ENCODE results near the gene RAP1GDS1. TPM values are rescaled to one million over a fixed set of nuclear protein-coding genes. Genes with fewer than 3 reads are reported as not detected.

The RAP1GDS1 gene
- total and polyA plus RNA-seq, 2 of the 4 experiments (the other 2 are of a cell fraction): 29.0 to 85.1 TPM

DNA sequence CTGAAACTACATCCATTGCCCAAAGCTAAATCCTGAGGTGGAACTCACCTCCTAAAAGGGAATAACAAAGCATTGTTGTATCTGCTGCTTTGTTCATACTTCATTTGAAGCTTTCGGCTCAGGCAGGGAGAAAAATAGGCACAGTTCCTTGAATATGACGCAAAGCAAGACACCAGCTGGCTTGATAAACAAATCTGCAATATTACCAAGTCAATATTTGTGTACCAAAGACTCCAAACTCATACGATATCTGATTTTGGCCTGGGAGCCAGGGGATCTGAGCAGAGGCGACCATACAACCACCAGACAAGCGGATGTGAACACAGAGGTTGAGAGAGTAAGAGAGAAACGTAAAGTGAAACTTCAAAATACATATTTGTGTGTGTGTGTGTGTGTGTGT is 34.8 kb upstream of the RAP1GDS1 start:
- no peak overlapping the region for H2BK15ac ChIP-seq (ENCODE audit: low read depth, low read length)
- H3K4me1 ChIP-seq (ENCODE audit: control insufficient read depth, insufficient read depth, low read length): no peaks in the 10 kb centered on the region
- no peak for ATAC-seq (ENCODE audit: low read depth)
- H3K9ac ChIP-seq (ENCODE audit: low read depth, low read length): no peak overlapping the region
- H2AK9ac ChIP-seq (replicated peaks; ENCODE audit: low read depth, low read length, poor library complexity): no peak overlapping the region
- no peak overlapping the region for H2BK20ac ChIP-seq (ENCODE audit: low read depth, low read length)
- no peak overlapping the region for H3K27ac ChIP-seq (ENCODE audit: insufficient read depth, low read length)
- dilution Hi-C loops (cut with HindIII; ENCODE audit: low sequenced_read_pairs, unreplicated experiment) (no loop called here), intact Hi-C loops (cut with micrococcal nuclease) (no loop called here), in situ Hi-C loops (cut with MboI; ENCODE audit: low sequenced_read_pairs) (no loop called here)
- ChIA-PET CTCF (no interaction called here), POLR2A (ENCODE audit: unreplicated experiment) (no interaction called here)
- no peak for DNase-seq
- no peaks in the 10 kb centered on the region for H3K79me1 ChIP-seq (ENCODE audit: low read depth in 1 of 2, low read length in 2 of 2)
- no peak overlapping the region for H2AK5ac ChIP-seq (ENCODE audit: low read depth, low read length)
- H3K4me3 ChIP-seq (ENCODE audit: insufficient read depth, low read depth, low read length): no peak overlapping the region
- TF ChIP-seq BHLHE40 (IDR thresholded peaks at IDR 0.05; ENCODE audit: low read depth, low read length): no peak
- no peak for TF ChIP-seq RAD21 (IDR thresholded peaks at IDR 0.05; ENCODE audit: low read length)
- no peak for TF ChIP-seq SMC3 (IDR thresholded peaks at IDR 0.05; ENCODE audit: low read depth, low read length)
- TF ChIP-seq MAFK (IDR thresholded peaks at IDR 0.05; ENCODE audit: low read depth, low read length): no peak
- no peak for TF ChIP-seq RFX5 (IDR thresholded peaks at IDR 0.05; ENCODE audit: low read depth, low read length)
- TF ChIP-seq CHD1 (IDR thresholded peaks at IDR 0.05; ENCODE audit: low read depth, low read length): no peak
- no peak for TF ChIP-seq MAZ (IDR thresholded peaks at IDR 0.05; ENCODE audit: borderline replicate concordance, low read depth, low read length)
- TF ChIP-seq, protein P1, sequence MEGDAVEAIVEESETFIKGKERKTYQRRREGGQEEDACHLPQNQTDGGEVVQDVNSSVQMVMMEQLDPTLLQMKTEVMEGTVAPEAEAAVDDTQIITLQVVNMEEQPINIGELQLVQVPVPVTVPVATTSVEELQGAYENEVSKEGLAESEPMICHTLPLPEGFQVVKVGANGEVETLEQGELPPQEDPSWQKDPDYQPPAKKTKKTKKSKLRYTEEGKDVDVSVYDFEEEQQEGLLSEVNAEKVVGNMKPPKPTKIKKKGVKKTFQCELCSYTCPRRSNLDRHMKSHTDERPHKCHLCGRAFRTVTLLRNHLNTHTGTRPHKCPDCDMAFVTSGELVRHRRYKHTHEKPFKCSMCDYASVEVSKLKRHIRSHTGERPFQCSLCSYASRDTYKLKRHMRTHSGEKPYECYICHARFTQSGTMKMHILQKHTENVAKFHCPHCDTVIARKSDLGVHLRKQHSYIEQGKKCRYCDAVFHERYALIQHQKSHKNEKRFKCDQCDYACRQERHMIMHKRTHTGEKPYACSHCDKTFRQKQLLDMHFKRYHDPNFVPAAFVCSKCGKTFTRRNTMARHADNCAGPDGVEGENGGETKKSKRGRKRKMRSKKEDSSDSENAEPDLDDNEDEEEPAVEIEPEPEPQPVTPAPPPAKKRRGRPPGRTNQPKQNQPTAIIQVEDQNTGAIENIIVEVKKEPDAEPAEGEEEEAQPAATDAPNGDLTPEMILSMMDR (conservative IDR thresholded peaks at IDR 0.05; ENCODE audit: low read depth, low read length): no peak
- TF ChIP-seq, protein P2, sequence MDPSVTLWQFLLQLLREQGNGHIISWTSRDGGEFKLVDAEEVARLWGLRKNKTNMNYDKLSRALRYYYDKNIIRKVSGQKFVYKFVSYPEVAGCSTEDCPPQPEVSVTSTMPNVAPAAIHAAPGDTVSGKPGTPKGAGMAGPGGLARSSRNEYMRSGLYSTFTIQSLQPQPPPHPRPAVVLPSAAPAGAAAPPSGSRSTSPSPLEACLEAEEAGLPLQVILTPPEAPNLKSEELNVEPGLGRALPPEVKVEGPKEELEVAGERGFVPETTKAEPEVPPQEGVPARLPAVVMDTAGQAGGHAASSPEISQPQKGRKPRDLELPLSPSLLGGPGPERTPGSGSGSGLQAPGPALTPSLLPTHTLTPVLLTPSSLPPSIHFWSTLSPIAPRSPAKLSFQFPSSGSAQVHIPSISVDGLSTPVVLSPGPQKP (IDR thresholded peaks at IDR 0.05; ENCODE audit: borderline replicate concordance, low read depth, low read length): no peak
- TF ChIP-seq RCOR1 (IDR thresholded peaks at IDR 0.05; ENCODE audit: insufficient replicate concordance, low read length): no peak
- no peak for TF ChIP-seq NFE2L2 (IDR thresholded peaks at IDR 0.05; ENCODE audit: low read depth, low read length)
- TF ChIP-seq MXI1 (IDR thresholded peaks at IDR 0.05; ENCODE audit: borderline replicate concordance, low read depth, low read length): no peak
- TF ChIP-seq, protein P3, sequence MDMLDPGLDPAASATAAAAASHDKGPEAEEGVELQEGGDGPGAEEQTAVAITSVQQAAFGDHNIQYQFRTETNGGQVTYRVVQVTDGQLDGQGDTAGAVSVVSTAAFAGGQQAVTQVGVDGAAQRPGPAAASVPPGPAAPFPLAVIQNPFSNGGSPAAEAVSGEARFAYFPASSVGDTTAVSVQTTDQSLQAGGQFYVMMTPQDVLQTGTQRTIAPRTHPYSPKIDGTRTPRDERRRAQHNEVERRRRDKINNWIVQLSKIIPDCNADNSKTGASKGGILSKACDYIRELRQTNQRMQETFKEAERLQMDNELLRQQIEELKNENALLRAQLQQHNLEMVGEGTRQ (IDR thresholded peaks at IDR 0.05; ENCODE audit: low read depth, low read length): no peak
- TF ChIP-seq POLR2A (IDR thresholded peaks at IDR 0.05; ENCODE audit: low read depth, low read length): no peak
- TF ChIP-seq FOS (IDR thresholded peaks at IDR 0.05; ENCODE audit: low read depth, low read length): no peak
- no peak for TF ChIP-seq CEBPB (IDR thresholded peaks at IDR 0.05; ENCODE audit: low read depth, low read length)
- WGBS, 2 experiments (ENCODE audit: extremely low coverage in 2 of 2, insufficient read length in 1 of 2): no CpG with 5 or more reads among the region's 6 CpGs
- peak overlapping the region; percentile 2 for H2AFZ ChIP-seq (replicated peaks; ENCODE audit: low read length, poor library complexity)
- no peak overlapping the region for H2BK5ac ChIP-seq (ENCODE audit: low read depth, low read length, poor library complexity, severe bottlenecking)
- H3K4ac ChIP-seq (ENCODE audit: low read depth, low read length): no peak overlapping the region
- no peaks in the 10 kb centered on the region for H3K9me3 ChIP-seq (ENCODE audit: control insufficient read depth, insufficient read depth, low read length)
- no peaks in the 10 kb centered on the region for H3K9me1 ChIP-seq (ENCODE audit: insufficient read depth, low read length)
- H4K8ac ChIP-seq (ENCODE audit: low read depth in 2 of 2, low read length in 2 of 2): no peak overlapping the region
- no peak overlapping the region for H3K18ac ChIP-seq (ENCODE audit: low read depth, low read length)
- H3K27me3 ChIP-seq (ENCODE audit: control insufficient read depth, insufficient read depth, low read length): no peaks in the 10 kb centered on the region
- H4K91ac ChIP-seq (ENCODE audit: insufficient read depth, low read depth, low read length): no peak overlapping the region
- no peaks in the 10 kb centered on the region for H3K36me3 ChIP-seq (ENCODE audit: control insufficient read depth, insufficient read depth, low read length)
- H3K14ac ChIP-seq (replicated peaks; ENCODE audit: low read depth, low read length): no peak overlapping the region
- no peak overlapping the region for H3K4me2 ChIP-seq (ENCODE audit: low read depth, low read length)
- no TSS peak for BruUV-seq (replicated peaks)
- H2BK120ac ChIP-seq (ENCODE audit: low read depth, low read length): no peak overlapping the region
- no peaks in the 10 kb centered on the region for H4K20me1 ChIP-seq (ENCODE audit: insufficient read depth, low read length)
- H4K5ac ChIP-seq (ENCODE audit: low read depth, low read length): no peak overlapping the region
- no peak overlapping the region for H3K56ac ChIP-seq (ENCODE audit: extremely low read depth, insufficient read depth, low read length)
- no peak overlapping the region for H3K23ac ChIP-seq (ENCODE audit: low read depth, low read length)

Measured in IMR-90 (cell line).